SK-N-SH (cell line): Measurements from ENCODE around the gene HYAL2. TPM values are rescaled to one million over a fixed set of nuclear protein-coding genes. Genes with fewer than 3 reads are reported as not detected.

ENCODE experiments used
- CTCF ChIA-PET: fragments of 300-600, 350-600 bp; formaldehyde crosslinking; extraction: SDS; loops from one replicate; lab custom pipeline; 2021; lab: Yijun Ruan, JAX
- POLR2A ChIA-PET: fragments of 350-600 bp; sonication (Branson Sonifier 250); formaldehyde crosslinking; extraction: SDS; loops from one replicate; lab custom pipeline; 2020; ENCODE audit warnings: antibody characterized with exemption, inconsistent platforms; lab: Yijun Ruan, JAX
- DNase-seq: peaks from one replicate; pipeline ENCODE4 v3.0.0; 2012
- H2AFZ ChIP-seq: fragments of 200-600 bp; sonication (generic); 2 replicates; pipeline ENCODE4 v1.8.1; 2016; ENCODE audit warnings: antibody characterized with exemption, mild to moderate bottlenecking, low read depth
- H3F3A ChIP-seq: fragments of 200-600 bp; sonication (generic); replicated peaks from 2 replicates; pipeline ENCODE3; 2016; ENCODE audit warnings: antibody characterized with exemption, mild to moderate bottlenecking; ENCODE audit not compliant: insufficient read depth
- H3K27ac ChIP-seq, 2 experiments: fragments of 200-500 bp in 1 of 2; fragments of 200-600 bp in 1 of 2; sonication (Bioruptor generic) in 1 of 2; sonication (generic), shearing (Covaris generic) in 1 of 2; 2 replicates each; pipeline versions ENCODE4 v1.5.1 to v1.6.1; 2014 to 2016; ENCODE audit warnings: low read depth in 2 of 2, inconsistent platforms in 1 of 2, low read length in 1 of 2, mild to moderate bottlenecking in 1 of 2, mixed read lengths in 1 of 2
- H3K27me3 ChIP-seq: fragments of 200-600 bp; sonication (generic), shearing (Covaris generic); 2 replicates; pipeline ENCODE4 v1.6.1; 2016; ENCODE audit warnings: mixed run types; ENCODE audit not compliant: insufficient read depth
- H3K36me3 ChIP-seq, 2 experiments: fragments of 200-500 bp in 1 of 2; fragments of 200-600 bp in 1 of 2; sonication (Bioruptor generic) in 1 of 2; sonication (generic) in 1 of 2; replicated peaks in 1 of 2; 2 replicates each; pipeline versions ENCODE3 to v1.5.1; 2014 to 2016; ENCODE audit warnings: low read length in 1 of 2, mild to moderate bottlenecking in 1 of 2; ENCODE audit not compliant: insufficient read depth in 2 of 2, control insufficient read depth in 1 of 2
- H3K4me1 ChIP-seq, 2 experiments: fragments of 200-500 bp in 1 of 2; fragments of 200-600 bp in 1 of 2; sonication (Bioruptor generic) in 1 of 2; sonication (generic), shearing (Covaris generic) in 1 of 2; 2 replicates each; pipeline versions ENCODE4 v1.5.1 to v1.6.1; 2014 to 2016; ENCODE audit warnings: low read depth in 1 of 2, low read length in 1 of 2, mixed run types in 1 of 2; ENCODE audit not compliant: insufficient read depth in 2 of 2, control insufficient read depth in 1 of 2
- H3K4me2 ChIP-seq: fragments of 200-600 bp; sonication (generic), shearing (Covaris generic); 2 replicates; pipeline ENCODE4 v1.6.1; 2017; ENCODE audit warnings: mixed run types
- H3K4me3 ChIP-seq, 2 experiments: fragments of 200-500 bp in 1 of 2; fragments of 200-600 bp in 1 of 2; sonication (Bioruptor generic) in 1 of 2; sonication (generic), shearing (Covaris generic) in 1 of 2; 2 replicates each; pipeline versions ENCODE4 v1.5.1 to v1.8.1; 2014 to 2016; ENCODE audit warnings: low read depth in 2 of 2, inconsistent platforms in 1 of 2, low read length in 1 of 2, mild to moderate bottlenecking in 1 of 2, mixed read lengths in 1 of 2, moderate library complexity in 1 of 2
- H3K79me2 ChIP-seq: fragments of 200-600 bp; sonication (generic); 2 replicates; pipeline ENCODE4 v1.8.1; 2017; ENCODE audit warnings: mild to moderate bottlenecking; ENCODE audit not compliant: insufficient read depth
- H3K9ac ChIP-seq: fragments of 200-600 bp; sonication (generic); 2 replicates; pipeline ENCODE4 v1.6.1; 2017; ENCODE audit warnings: mixed run types
- H3K9me2 ChIP-seq: fragments of 200-600 bp; sonication (generic); 2 replicates; pipeline ENCODE4 v1.6.1; 2017; ENCODE audit warnings: mixed run types
- H3K9me3 ChIP-seq: fragments of 200-600 bp; sonication (generic); 2 replicates; pipeline ENCODE4 v1.6.1; 2017; ENCODE audit warnings: mixed run types, mild to moderate bottlenecking, moderate library complexity
- H4K20me1 ChIP-seq: fragments of 200-600 bp; sonication (generic); 2 replicates; pipeline ENCODE4 v1.6.1; 2017; ENCODE audit warnings: mild to moderate bottlenecking, mixed run types; ENCODE audit not compliant: insufficient read depth
- CHD2 ChIP-seq: fragments of 150-350 bp; IDR thresholded peaks from 2 replicates; pipeline ENCODE4 v1.6.1; 2018; ENCODE audit warnings: low read length; ENCODE audit not compliant: partially characterized antibody
- EP300 ChIP-seq, 2 experiments: IDR thresholded peaks; 2 replicates each; pipeline versions ENCODE4 v1.4.0 to v1.6.1; 2012; ENCODE audit warnings: borderline replicate concordance in 1 of 2, low read depth in 1 of 2, low read length in 1 of 2
- FOSL2 ChIP-seq: IDR thresholded peaks from 2 replicates; pipeline ENCODE4 v1.4.0; 2012; ENCODE audit warnings: low read depth, mild to moderate bottlenecking, moderate library complexity, borderline replicate concordance
- FOXJ3 ChIP-seq: sonication (generic); formaldehyde crosslinking; IDR thresholded peaks from 2 replicates; pipeline ENCODE4 v1.5.1; 2020; ENCODE audit warnings: mild to moderate bottlenecking, missing genetic modification reagents
- FOXM1 ChIP-seq: IDR thresholded peaks from 2 replicates; pipeline ENCODE4 v1.4.0; 2012; ENCODE audit warnings: low read depth, mild to moderate bottlenecking
- JUND ChIP-seq: IDR thresholded peaks from 2 replicates; pipeline ENCODE4 v1.4.0; 2012
- NFIC ChIP-seq: IDR thresholded peaks from 2 replicates; pipeline ENCODE4 v1.4.0; 2012; ENCODE audit warnings: borderline replicate concordance
- NRF1 ChIP-seq: IDR thresholded peaks from 2 replicates; pipeline ENCODE4 v1.6.1; 2012; ENCODE audit warnings: low read depth, mild to moderate bottlenecking, low read length
- PBX3 ChIP-seq: IDR thresholded peaks from 2 replicates; pipeline ENCODE4; 2012
- RAD21 ChIP-seq: IDR thresholded peaks from 2 replicates; pipeline ENCODE4 v1.6.1; 2012; ENCODE audit warnings: mild to moderate bottlenecking, low read length
- RFX5 ChIP-seq: IDR thresholded peaks from 2 replicates; pipeline ENCODE4 v1.6.1; 2012; ENCODE audit warnings: mild to moderate bottlenecking, improper control_type of control experiment, low read length
- SIN3A ChIP-seq: IDR thresholded peaks from 2 replicates; pipeline ENCODE4 v1.6.1; 2012; ENCODE audit warnings: low read depth, mild to moderate bottlenecking, low read length, moderate library complexity, borderline replicate concordance
- SMC3 ChIP-seq: IDR thresholded peaks from 2 replicates; pipeline ENCODE4 v1.6.1; 2012; ENCODE audit warnings: low read depth, low read length, improper control_type of control experiment
- TEAD4 ChIP-seq: IDR thresholded peaks from 2 replicates; pipeline ENCODE4 v1.4.0; 2012; ENCODE audit warnings: mild to moderate bottlenecking, borderline replicate concordance; ENCODE audit not compliant: insufficient read depth
- ZBTB33 ChIP-seq: IDR thresholded peaks from 2 replicates; pipeline ENCODE4 v1.4.0; 2012; ENCODE audit warnings: low read depth, borderline replicate concordance
- WGBS: methylation state at CpG from one replicate; pipeline ENCODE4 v1.1.6; 2017; ENCODE audit warnings: low lambda C conversion rate; 5-methylcytosine and 5-hydroxymethylcytosine counted together
- polyA plus RNA-seq, 3 experiments: library from polyadenylated mRNA; depleted of rRNA; stranded (reverse); fragments of >200 nt; gene quantifications; 2 replicates each; pipeline ENCODE4 v1.2.3, GENCODE V29; 2012
- TF ChIP-seq, protein P1 (sequence below): fragments of 200-600 bp; sonication (generic); IDR thresholded peaks from 2 replicates; pipeline ENCODE4 v1.6.1; 2017; ENCODE audit warnings: antibody characterized with exemption, mild to moderate bottlenecking, moderate library complexity
- TF ChIP-seq, protein P2 (sequence below): IDR thresholded peaks from 2 replicates; pipeline ENCODE4 v1.4.0; 2012; ENCODE audit warnings: low read depth, borderline replicate concordance

HYAL2 gene
- polyA plus RNA-seq, 1 of the 3 experiments (the other 2 are of a cell fraction): 135 TPM

DNA sequence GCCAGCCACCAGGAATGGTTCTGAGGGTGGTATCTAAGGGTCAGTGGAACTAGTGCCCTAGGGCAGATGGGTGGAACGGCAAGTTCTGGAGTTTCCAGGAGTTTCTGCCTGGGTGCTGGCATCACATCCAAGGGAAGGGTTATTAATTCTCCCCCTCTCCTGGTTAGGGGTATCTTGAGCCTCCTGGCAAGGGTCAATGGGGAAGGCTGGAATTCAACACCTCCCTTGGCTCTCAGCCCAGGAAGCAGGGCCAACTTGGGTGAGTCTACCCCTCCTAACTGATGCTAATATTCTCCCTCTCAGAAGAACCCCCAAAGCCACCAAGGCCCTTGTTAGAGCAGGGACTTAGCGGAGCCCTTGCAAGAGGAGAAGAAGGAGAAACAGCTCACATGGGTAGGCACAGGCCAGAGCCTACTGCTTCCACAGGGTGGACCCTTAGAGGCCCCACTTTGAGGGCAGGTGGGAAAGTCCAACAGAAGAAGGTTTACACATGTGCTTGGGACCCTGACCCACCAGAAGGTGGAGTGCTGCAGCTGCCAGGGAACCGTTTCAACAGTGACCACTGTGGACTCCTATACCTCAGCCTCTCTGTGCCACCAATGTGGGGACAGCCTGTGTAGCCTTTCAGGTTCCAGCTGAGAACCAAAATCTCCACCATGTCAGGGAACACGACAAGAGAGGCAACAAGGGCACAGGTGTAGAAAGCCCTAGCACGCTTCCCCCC lies 33.4 kb upstream of the HYAL2 start:
- POLR2A ChIA-PET: interaction anchor here (0.9 to 4.6 kb wide), 5 partner anchors 8 to 71 kb away, joined by 3 to 13 read pairs (median 5); no protein-coding TSS in a partner anchor
- Histone ChIP-seq H3K27ac (peak overlapping the region in 1 of 2 experiments; percentile 29; a peak in 2 of 4 replicates), H3F3A (peaks cover 7% of the 10 kb centered on the region), H3K4me1 (peaks cover 16 to 61% of the 10 kb centered on the region in 2 experiments; a peak in 2 of 4 replicates), H3K9me2 (no peaks in the 10 kb centered on the region), H3K9me3 (no peaks in the 10 kb centered on the region), H3K27me3 (no peaks in the 10 kb centered on the region), H3K4me2 (peak overlapping the region; percentile 94), H3K9ac (no peak overlapping the region; the same call in 1 of the 2 replicates), H3K79me2 (peaks cover 82% of the 10 kb centered on the region), H3K36me3 (peaks cover 21 to 45% of the 10 kb centered on the region in 2 experiments), H3K4me3 (peak overlapping the region; percentile 77 to 95), H4K20me1 (peaks cover 60% of the 10 kb centered on the region), H2AFZ (no peak overlapping the region)
- WGBS: 53% methylated on average over 4 of the region's 5 CpGs
- CTCF ChIA-PET: interaction anchor here (0.6 to 6.4 kb wide), 22 partner anchors 9 to 321 kb away, joined by 3 to 57 read pairs (median 6); partner anchors contain the start of gene ZMYND10
- no peak for DNase-seq
- no peak for TF ChIP-seq CHD2
- peak; percentile 50; the same call in 1 of the 2 replicates for TF ChIP-seq SMC3
- TF ChIP-seq RAD21: peak; percentile 66
- no peak for TF ChIP-seq RFX5
- TF ChIP-seq, protein P1, sequence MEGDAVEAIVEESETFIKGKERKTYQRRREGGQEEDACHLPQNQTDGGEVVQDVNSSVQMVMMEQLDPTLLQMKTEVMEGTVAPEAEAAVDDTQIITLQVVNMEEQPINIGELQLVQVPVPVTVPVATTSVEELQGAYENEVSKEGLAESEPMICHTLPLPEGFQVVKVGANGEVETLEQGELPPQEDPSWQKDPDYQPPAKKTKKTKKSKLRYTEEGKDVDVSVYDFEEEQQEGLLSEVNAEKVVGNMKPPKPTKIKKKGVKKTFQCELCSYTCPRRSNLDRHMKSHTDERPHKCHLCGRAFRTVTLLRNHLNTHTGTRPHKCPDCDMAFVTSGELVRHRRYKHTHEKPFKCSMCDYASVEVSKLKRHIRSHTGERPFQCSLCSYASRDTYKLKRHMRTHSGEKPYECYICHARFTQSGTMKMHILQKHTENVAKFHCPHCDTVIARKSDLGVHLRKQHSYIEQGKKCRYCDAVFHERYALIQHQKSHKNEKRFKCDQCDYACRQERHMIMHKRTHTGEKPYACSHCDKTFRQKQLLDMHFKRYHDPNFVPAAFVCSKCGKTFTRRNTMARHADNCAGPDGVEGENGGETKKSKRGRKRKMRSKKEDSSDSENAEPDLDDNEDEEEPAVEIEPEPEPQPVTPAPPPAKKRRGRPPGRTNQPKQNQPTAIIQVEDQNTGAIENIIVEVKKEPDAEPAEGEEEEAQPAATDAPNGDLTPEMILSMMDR: 0 out of 2 replicates have a peak, but pooled peaks have one; percentile 16

DNA sequence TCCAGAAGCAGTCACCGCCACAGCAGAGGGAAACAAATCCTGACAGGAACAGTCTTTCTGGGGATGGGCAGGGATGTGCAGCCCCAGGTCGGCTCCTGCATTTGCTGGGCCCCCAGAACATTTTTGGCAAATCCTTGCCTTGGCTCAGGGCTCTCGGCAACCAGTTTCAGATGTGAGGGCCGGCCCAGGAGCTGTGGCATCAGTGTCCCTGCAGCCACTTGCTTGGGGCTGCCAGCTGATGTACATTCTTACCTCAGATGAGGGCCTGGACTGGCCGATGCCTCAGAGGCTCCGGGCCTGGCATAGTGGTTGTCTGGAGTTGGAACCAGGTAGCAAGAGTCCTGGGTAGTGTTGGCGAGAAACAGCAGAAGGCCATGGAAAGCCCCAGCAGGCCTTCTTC lies 32.3 kb upstream of the HYAL2 start:
- H3K9me2 ChIP-seq: no peaks in the 10 kb centered on the region
- CTCF ChIA-PET: interaction anchor here (0.6 to 6.4 kb wide), 13 partner anchors 14 to 260 kb away, joined by 3 to 57 read pairs (median 7); no protein-coding TSS in a partner anchor
- peaks cover 21 to 45% of the 10 kb centered on the region in 2 experiments for H3K36me3 ChIP-seq
- WGBS: 90% methylated on average over 2 of the region's 7 CpGs
- H3K4me2 ChIP-seq: no peak overlapping the region
- no peaks in the 10 kb centered on the region for H3K27me3 ChIP-seq
- DNase-seq: no peak
- H3F3A ChIP-seq: peaks cover 7% of the 10 kb centered on the region
- H3K9me3 ChIP-seq: no peaks in the 10 kb centered on the region
- POLR2A ChIA-PET: interaction anchor here (1.8 to 4.6 kb wide), 2 partner anchors 26 to 72 kb away, joined by 5 to 13 read pairs; no protein-coding TSS in a partner anchor
- H2AFZ ChIP-seq: no peak overlapping the region
- H3K4me1 ChIP-seq: peaks cover 16 to 64% of the 10 kb centered on the region in 2 experiments; a peak in 2 of 4 replicates
- H3K79me2 ChIP-seq: peaks cover 87% of the 10 kb centered on the region
- H4K20me1 ChIP-seq: peaks cover 60% of the 10 kb centered on the region
- H3K27ac ChIP-seq: no peak overlapping the region; a peak in 1 of 4 replicates
- H3K9ac ChIP-seq: no peak overlapping the region
- no peak overlapping the region for H3K4me3 ChIP-seq
- no peak for TF ChIP-seq TEAD4
- TF ChIP-seq SIN3A: no peak
- no peak for TF ChIP-seq PBX3
- TF ChIP-seq ZBTB33: no peak
- no peak for TF ChIP-seq RFX5
- TF ChIP-seq, protein P2, sequence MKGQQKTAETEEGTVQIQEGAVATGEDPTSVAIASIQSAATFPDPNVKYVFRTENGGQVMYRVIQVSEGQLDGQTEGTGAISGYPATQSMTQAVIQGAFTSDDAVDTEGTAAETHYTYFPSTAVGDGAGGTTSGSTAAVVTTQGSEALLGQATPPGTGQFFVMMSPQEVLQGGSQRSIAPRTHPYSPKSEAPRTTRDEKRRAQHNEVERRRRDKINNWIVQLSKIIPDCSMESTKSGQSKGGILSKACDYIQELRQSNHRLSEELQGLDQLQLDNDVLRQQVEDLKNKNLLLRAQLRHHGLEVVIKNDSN: no peak
- TF ChIP-seq JUND: no peak
- no peak for TF ChIP-seq FOXM1
- TF ChIP-seq NFIC: no peak
- TF ChIP-seq FOXJ3 (CRISPR knock-in tag): no peak
- TF ChIP-seq, protein P1: no peak
- TF ChIP-seq NRF1: no peak
- no peak for TF ChIP-seq FOSL2
- TF ChIP-seq EP300 (IDR thresholded peaks at IDR 0.05; ENCODE audit: borderline replicate concordance in 1 of 2, low read depth in 1 of 2, low read length in 1 of 2): no peak
